ENCODE results near the gene NOX3. TPM values are rescaled to one million over a fixed set of nuclear protein-coding genes. Genes with fewer than 3 reads are reported as not detected.

The NOX3 gene
- total and polyA plus RNA-seq, 2 donors (not counting 1 experiment from before 2014, with no cell fraction given) = not detected

GRCh38 chr6:155412335-155412734 is 43.3 kb downstream of the NOX3 start:
- intact Hi-C loops (cut with micrococcal nuclease) = no loop called here
- no peaks in the 10 kb centered on the region for H4K20me1 ChIP-seq (ENCODE audit: control insufficient read depth, insufficient read depth, low read length, poor library complexity, severe bottlenecking)
- TF ChIP-seq EZH2 (IDR thresholded peaks at IDR 0.05; ENCODE audit: borderline replicate concordance, insufficient read depth, low read depth, low read length, poor library complexity, severe bottlenecking) = no peak
- TF ChIP-seq, protein P1, sequence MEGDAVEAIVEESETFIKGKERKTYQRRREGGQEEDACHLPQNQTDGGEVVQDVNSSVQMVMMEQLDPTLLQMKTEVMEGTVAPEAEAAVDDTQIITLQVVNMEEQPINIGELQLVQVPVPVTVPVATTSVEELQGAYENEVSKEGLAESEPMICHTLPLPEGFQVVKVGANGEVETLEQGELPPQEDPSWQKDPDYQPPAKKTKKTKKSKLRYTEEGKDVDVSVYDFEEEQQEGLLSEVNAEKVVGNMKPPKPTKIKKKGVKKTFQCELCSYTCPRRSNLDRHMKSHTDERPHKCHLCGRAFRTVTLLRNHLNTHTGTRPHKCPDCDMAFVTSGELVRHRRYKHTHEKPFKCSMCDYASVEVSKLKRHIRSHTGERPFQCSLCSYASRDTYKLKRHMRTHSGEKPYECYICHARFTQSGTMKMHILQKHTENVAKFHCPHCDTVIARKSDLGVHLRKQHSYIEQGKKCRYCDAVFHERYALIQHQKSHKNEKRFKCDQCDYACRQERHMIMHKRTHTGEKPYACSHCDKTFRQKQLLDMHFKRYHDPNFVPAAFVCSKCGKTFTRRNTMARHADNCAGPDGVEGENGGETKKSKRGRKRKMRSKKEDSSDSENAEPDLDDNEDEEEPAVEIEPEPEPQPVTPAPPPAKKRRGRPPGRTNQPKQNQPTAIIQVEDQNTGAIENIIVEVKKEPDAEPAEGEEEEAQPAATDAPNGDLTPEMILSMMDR (IDR thresholded peaks at IDR 0.05) = no peak
- H2AFZ ChIP-seq (ENCODE audit: insufficient read depth, low read depth, low read length, poor library complexity, severe bottlenecking) = no peak overlapping the region
- no peak overlapping the region for H3K9ac ChIP-seq (ENCODE audit: low read length)
- H3K4me2 ChIP-seq (replicated peaks; ENCODE audit: low read depth, low read length, poor library complexity, severe bottlenecking) = no peak overlapping the region
- DNase-seq = no peak
- peaks cover 9% of the 10 kb centered on the region for H3K4me1 Mint-ChIP-seq
- H3K27me3 Mint-ChIP-seq = no peaks in the 10 kb centered on the region
- no peak overlapping the region for H3K27ac ChIP-seq (ENCODE audit: low read length in 2 of 2)
- CTCF ChIA-PET = interaction anchor here (0.7 to 1.0 kb wide), 2 partner anchors 9 to 76 kb away, joined by 3 read pairs; no protein-coding TSS in a partner anchor
- POLR2A ChIA-PET = no interaction called here
- H3K27me3 ChIP-seq (replicated peaks in 1 of 4; ENCODE audit: control extremely low read depth in 1 of 4, control insufficient read depth in 3 of 4, insufficient read depth in 4 of 4, low read length in 3 of 4) = no peaks in the 10 kb centered on the region
- no peaks in the 10 kb centered on the region for H3K9me3 ChIP-seq (ENCODE audit: control extremely low read depth in 1 of 3, control insufficient read depth in 2 of 3, insufficient read depth in 1 of 3, low read length in 2 of 3)
- no CpG with 5 or more reads among the region's 1 CpG for WGBS (ENCODE audit: insufficient coverage)
- no peaks in the 10 kb centered on the region for H3K79me2 ChIP-seq (ENCODE audit: control insufficient read depth, insufficient read depth, low read length)
- no peak overlapping the region for H3K4me3 Mint-ChIP-seq
- ATAC-seq (ENCODE audit: low read depth) = no peak
- H3K27ac Mint-ChIP-seq = no peak overlapping the region
- no peaks in the 10 kb centered on the region for H3K9me3 Mint-ChIP-seq (ENCODE audit: insufficient read depth)
- peaks cover 4 to 5% of the 10 kb centered on the region in 2 donors for H3K4me1 ChIP-seq (ENCODE audit: control insufficient read depth in 2 of 2, insufficient read depth in 2 of 2, low read length in 2 of 2)
- H3K36me3 ChIP-seq (replicated peaks in 1 of 2; ENCODE audit: control extremely low read depth in 1 of 2, control insufficient read depth in 1 of 2, extremely low read depth in 1 of 2, insufficient read depth in 2 of 2, low read length in 1 of 2) = no peaks in the 10 kb centered on the region
- no peak overlapping the region for H3K4me3 ChIP-seq (ENCODE audit: control extremely low read depth in 1 of 5, extremely low read depth in 1 of 5, insufficient read depth in 1 of 5, low read depth in 2 of 5, low read length in 4 of 5)

- H3K9me3 Mint-ChIP-seq (ENCODE audit: insufficient read depth) = no peaks in the 10 kb centered on the region
- TF ChIP-seq EZH2 (IDR thresholded peaks at IDR 0.05; ENCODE audit: borderline replicate concordance, insufficient read depth, low read depth, low read length, poor library complexity, severe bottlenecking) = no peak
- TF ChIP-seq, protein P1 (IDR thresholded peaks at IDR 0.05) = no peak
- H3K27me3 Mint-ChIP-seq = no peaks in the 10 kb centered on the region
- intact Hi-C loops (cut with micrococcal nuclease) = no loop called here
- Histone ChIP-seq H3K9ac (ENCODE audit: low read length) (no peak overlapping the region), H3K79me2 (ENCODE audit: control insufficient read depth, insufficient read depth, low read length) (no peaks in the 10 kb centered on the region), H3K4me1 (ENCODE audit: control insufficient read depth in 2 of 2, insufficient read depth in 2 of 2, low read length in 2 of 2) (no peaks in the 10 kb centered on the region), H3K27me3 (replicated peaks in 1 of 4; ENCODE audit: control extremely low read depth in 1 of 4, control insufficient read depth in 3 of 4, insufficient read depth in 4 of 4, low read length in 3 of 4) (no peaks in the 10 kb centered on the region), H3K4me3 (ENCODE audit: control extremely low read depth in 1 of 5, extremely low read depth in 1 of 5, insufficient read depth in 1 of 5, low read depth in 2 of 5, low read length in 4 of 5) (no peak overlapping the region), H3K9me3 (ENCODE audit: control extremely low read depth in 1 of 3, control insufficient read depth in 2 of 3, insufficient read depth in 1 of 3, low read length in 2 of 3) (no peaks in the 10 kb centered on the region), H3K27ac (ENCODE audit: low read length in 2 of 2) (no peak overlapping the region), H3K4me2 (replicated peaks; ENCODE audit: low read depth, low read length, poor library complexity, severe bottlenecking) (no peak overlapping the region), H4K20me1 (ENCODE audit: control insufficient read depth, insufficient read depth, low read length, poor library complexity, severe bottlenecking) (no peaks in the 10 kb centered on the region), H3K36me3 (replicated peaks in 1 of 2; ENCODE audit: control extremely low read depth in 1 of 2, control insufficient read depth in 1 of 2, extremely low read depth in 1 of 2, insufficient read depth in 2 of 2, low read length in 1 of 2) (no peaks in the 10 kb centered on the region), H2AFZ (ENCODE audit: insufficient read depth, low read depth, low read length, poor library complexity, severe bottlenecking) (no peak overlapping the region)
- no peak for DNase-seq
- CTCF ChIA-PET = interaction anchor here (1.0 kb wide), 1 partner anchor 9 kb away, joined by 3 read pairs; no protein-coding TSS in a partner anchor
- H3K4me1 Mint-ChIP-seq = peaks cover 4% of the 10 kb centered on the region
- whole genome bisulfite sequencing (ENCODE audit: insufficient coverage) = 95% methylated on average over 4 of the region's 10 CpGs
- POLR2A ChIA-PET = no interaction called here
- H3K27ac Mint-ChIP-seq = no peak overlapping the region
- H3K4me3 Mint-ChIP-seq = no peak overlapping the region
- ATAC-seq (ENCODE audit: low read depth) = no peak
These were observed 44.2 kb downstream of the NOX3 start for GRCh38 chr6:155411154-155412052.

Data from B cell (primary cell).